Lung (tissue), 12 donors: ENCODE measurements around the gene FANCM. TPM values are rescaled to one million over a fixed set of nuclear protein-coding genes. Genes with fewer than 3 reads are reported as not detected.
"Not testable (repeated sequence)": the region's sequence is repeated elsewhere in the genome, so short reads cannot be mapped to it uniquely, and the experiment has no call there.

Source experiments
- ATAC-seq: fragments of 200-7000 bp; cut with Tn5 transposase; one replicate; pipeline ENCODE4 v1.9.1; 2020; ENCODE audit warnings: moderate number of reproducible peaks; ENCODE audit not compliant: insufficient read depth, low FRiP score
- DNase-seq, 3 donors: peaks; one replicate each; pipeline ENCODE4 v3.0.0-alpha.2; 2013 to 2017
- H3K27ac ChIP-seq, 2 donors: one replicate each; pipeline ENCODE4 v1.5.1; 2013; ENCODE audit warnings: mild to moderate bottlenecking in 2 of 2, moderate library complexity in 2 of 2, control low read depth in 1 of 2, inconsistent platforms in 1 of 2, low read depth in 1 of 2, low read length in 1 of 2
- H3K27me3 ChIP-seq, 3 donors: one replicate each; pipeline ENCODE4 v1.5.1; 2013; ENCODE audit warnings: low read length in 2 of 3; ENCODE audit not compliant: control insufficient read depth in 3 of 3, insufficient read depth in 3 of 3
- H3K36me3 ChIP-seq, 4 donors: one replicate each; pipeline ENCODE4 v1.5.1; 2013; ENCODE audit warnings: low read length in 4 of 4, mild to moderate bottlenecking in 1 of 4, moderate library complexity in 1 of 4; ENCODE audit not compliant: control insufficient read depth in 4 of 4, insufficient read depth in 4 of 4
- H3K4me1 ChIP-seq, 5 donors: one replicate each; pipeline ENCODE4 v1.5.1; 2013; ENCODE audit warnings: low read length in 5 of 5, mild to moderate bottlenecking in 2 of 5, moderate library complexity in 1 of 5; ENCODE audit not compliant: control insufficient read depth in 5 of 5, insufficient read depth in 5 of 5
- H3K4me3 ChIP-seq: one replicate; pipeline ENCODE4 v1.5.1; 2013; ENCODE audit warnings: mild to moderate bottlenecking, control low read depth, moderate library complexity
- H3K9ac ChIP-seq, 2 donors: one replicate each; pipeline ENCODE4 v1.5.1; 2013; ENCODE audit warnings: low read length in 2 of 2, control low read depth in 1 of 2; ENCODE audit not compliant: insufficient read depth in 1 of 2
- H3K9me3 ChIP-seq, 4 donors: one replicate each; pipeline ENCODE4 v1.5.1; 2013; ENCODE audit warnings: low read length in 3 of 4, mild to moderate bottlenecking in 1 of 4, moderate library complexity in 1 of 4; ENCODE audit not compliant: control insufficient read depth in 4 of 4, insufficient read depth in 3 of 4
- CTCF ChIP-seq: IDR thresholded peaks from 2 replicates; pipeline ENCODE4 v1.5.1; 2012; ENCODE audit warnings: mild to moderate bottlenecking; ENCODE audit errors: control extremely low read depth, extremely low read depth
- WGBS, 2 donors: extraction: QIAGEN DNeasy Blood & Tissue Kit; methylation state at CpG; one replicate each; pipeline ENCODE4 v1.1.7; 2013; 5-methylcytosine and 5-hydroxymethylcytosine counted together
- polyA plus RNA-seq, 2 donors: library from polyadenylated mRNA; stranded (reverse); fragments of 200-250 nt; gene quantifications; one replicate each; pipeline ENCODE4 v1.2.1, GENCODE V29; 2013
- total RNA-seq, 2 donors: library from RNA; depleted of rRNA in 1 of 2; stranded (reverse); fragments of >200 nt in 1 of 2; gene quantifications; one replicate each; pipeline ENCODE4 v1.2.1, GENCODE V29; 2014 to 2021
- donor health status: control.
- donor health status: control.
- donor health status: Bipolar disorder and iron deficiency.
- donor health status: healthy.
- donor health status: DM: yes; HTN: yes; CAD: no.

The FANCM gene
- total and polyA plus RNA-seq, 4 donors: 0.88 to 13.6 (median 4.3) TPM

GRCh38 chr14:45211295-45211694, 75.6 kb downstream of the FANCM start:
- no peak for TF ChIP-seq CTCF
- Histone ChIP-seq H3K9ac (no peak overlapping the region), H3K27me3 (no peaks in the 10 kb centered on the region), H3K27ac (no peak overlapping the region), H3K9me3 (no peaks in the 10 kb centered on the region), H3K4me1 (peaks cover 0 to 3% (median 0%) of the 10 kb centered on the region in 5 donors), H3K4me3 (no peak overlapping the region), H3K36me3 (peaks cover 4 to 14% (median 10%) of the 10 kb centered on the region in 4 donors)
- WGBS, 2 donors: 88 to 98% methylated on average over 1 of the region's 1 CpG
- no peak for DNase-seq
- ATAC-seq: no peak

- peaks cover 0 to 3% (median 0%) of the 10 kb centered on the region in 5 donors for H3K4me1 ChIP-seq
- DNase-seq: no peak
- H3K4me3 ChIP-seq: no peak overlapping the region
- H3K36me3 ChIP-seq: peaks cover 4 to 13% (median 8%) of the 10 kb centered on the region in 4 donors
- no peak for TF ChIP-seq CTCF
- no peaks in the 10 kb centered on the region for H3K27me3 ChIP-seq
- H3K9ac ChIP-seq: no peak overlapping the region
- ATAC-seq: no peak
- no peaks in the 10 kb centered on the region for H3K9me3 ChIP-seq
- 85 to 87% methylated on average over 3 of the region's 3 CpGs for WGBS, 2 donors
- H3K27ac ChIP-seq: no peak overlapping the region
These were observed 76.5 kb downstream of the FANCM start for GRCh38 chr14:45212231-45212630.

DNA sequence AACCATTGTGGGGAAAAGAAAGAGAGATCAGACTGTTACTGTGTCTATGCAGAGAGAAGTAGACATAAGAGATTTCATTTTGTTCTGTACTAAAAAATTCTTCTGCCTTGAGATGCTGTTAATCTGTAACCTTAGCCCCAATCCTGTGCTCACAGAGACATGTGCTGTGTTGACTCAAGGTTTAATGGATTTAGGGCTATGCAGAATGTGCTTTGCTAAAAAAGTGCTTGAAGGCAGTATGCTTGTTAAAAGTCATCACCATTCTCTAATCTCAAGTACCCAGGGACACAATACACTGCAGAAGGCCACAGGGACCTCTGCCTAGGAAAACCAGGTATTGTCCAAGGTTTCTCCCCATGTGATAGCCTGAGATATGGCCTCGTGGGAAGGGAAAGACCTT, 78.0 kb downstream of the FANCM start:
- H3K36me3 ChIP-seq: peaks cover 3 to 16% (median 8%) of the 10 kb centered on the region in 4 donors
- not testable (repeated sequence) for H3K9me3 ChIP-seq, H3K4me3 ChIP-seq, H3K27me3 ChIP-seq, H3K9ac ChIP-seq, ATAC-seq, H3K27ac ChIP-seq, H3K4me1 ChIP-seq
- WGBS, 2 donors: 69 to 74% methylated on average over 1 of the region's 1 CpG
- DNase-seq: peak in 1 of 3 donors; percentile 6

GRCh38 chr14:45214341-45214740, 78.6 kb downstream of the FANCM start:
- 97% methylated on average over 6 of the region's 6 CpGs for WGBS, 2 donors
- peaks cover 3 to 14% (median 8%) of the 10 kb centered on the region in 4 donors for H3K36me3 ChIP-seq
- H3K4me1 ChIP-seq, H3K9me3 ChIP-seq, H3K27me3 ChIP-seq, DNase-seq, H3K9ac ChIP-seq, H3K27ac ChIP-seq, H3K4me3 ChIP-seq, ATAC-seq: not testable (repeated sequence)
